Karpas-422 (cell line): Measurements from ENCODE around the gene STX11. TPM values are rescaled to one million over a fixed set of nuclear protein-coding genes. Genes with fewer than 3 reads are reported as not detected.

Experiments
- DNase-seq: peaks from one replicate; pipeline ENCODE4 v3.0.0-alpha.2; 2015
- H2AFZ ChIP-seq: fragments of 200-600 bp; sonication (generic); 2 replicates; pipeline ENCODE4 v1.6.1; 2014; ENCODE audit warnings: antibody characterized with exemption, low read length, mixed read lengths
- H3K27ac ChIP-seq: fragments of 200-600 bp; sonication (generic); 2 replicates; pipeline ENCODE4 v1.5.1; 2014; ENCODE audit warnings: mild to moderate bottlenecking, low read length, moderate library complexity
- H3K27me3 ChIP-seq: fragments of 200-600 bp; sonication (generic); 2 replicates; pipeline ENCODE4 v1.6.1; 2014; ENCODE audit warnings: low read length, mixed read lengths
- H3K36me3 ChIP-seq: fragments of 200-600 bp; sonication (generic); 2 replicates; pipeline ENCODE4 v1.6.1; 2014; ENCODE audit warnings: low read length, mixed read lengths; ENCODE audit not compliant: insufficient read depth
- H3K4me1 ChIP-seq: fragments of 200-600 bp; sonication (generic); 2 replicates; pipeline ENCODE4 v1.6.1; 2014; ENCODE audit warnings: mild to moderate bottlenecking, low read length, mixed read lengths
- H3K4me2 ChIP-seq: fragments of 200-600 bp; sonication (generic); 2 replicates; pipeline ENCODE4 v1.6.1; 2014; ENCODE audit warnings: low read length, low read depth, mild to moderate bottlenecking; ENCODE audit not compliant: poor library complexity, severe bottlenecking
- H3K4me3 ChIP-seq: fragments of 200-600 bp; sonication (generic); 2 replicates; pipeline ENCODE4 v1.5.1; 2014; ENCODE audit warnings: mild to moderate bottlenecking, antibody characterized with exemption, low read length, mixed read lengths
- H3K79me2 ChIP-seq: fragments of 200-600 bp; sonication (generic); 2 replicates; pipeline ENCODE4 v1.6.1; 2014; ENCODE audit warnings: mild to moderate bottlenecking, low read length, mixed read lengths
- H3K9ac ChIP-seq: fragments of 200-600 bp; sonication (generic); 2 replicates; pipeline ENCODE4 v1.6.0; 2014; ENCODE audit warnings: low read length
- H3K9me2 ChIP-seq: fragments of 200-600 bp; sonication (generic), shearing (Covaris generic); replicated peaks from 2 replicates; pipeline ENCODE4 v1.6.0; 2014; ENCODE audit warnings: mild to moderate bottlenecking, low read length, moderate library complexity; ENCODE audit not compliant: insufficient read depth
- H3K9me3 ChIP-seq: fragments of 300-700, 200-600 bp; sonication (generic); 2 replicates; pipeline ENCODE4 v1.6.1; 2014; ENCODE audit warnings: low read length, mixed read lengths
- H4K20me1 ChIP-seq: fragments of 200-600 bp; sonication (generic); 2 replicates; pipeline ENCODE4 v1.6.1; 2014; ENCODE audit warnings: mild to moderate bottlenecking, antibody characterized with exemption, low read length, low read depth; ENCODE audit not compliant: insufficient read depth
- total RNA-seq: library from RNA; depleted of rRNA; stranded (reverse); fragments of >200 nt; shearing (Covaris generic); gene quantifications from 2 replicates; pipeline ENCODE4 v1.2.3, GENCODE V29; 2014; ENCODE audit warnings: low replicate concordance

The STX11 gene
- total RNA-seq, 1 experiment from 2014 or later, result not detected

GRCh38 chr6:144143878-144144277, 6.4 kb upstream of the STX11 start:
- no peaks in the 10 kb centered on the region for H4K20me1 ChIP-seq
- no peaks in the 10 kb centered on the region for H3K9me2 ChIP-seq
- H3K9me3 ChIP-seq, result no peaks in the 10 kb centered on the region
- no peak overlapping the region for H3K4me3 ChIP-seq
- H3K79me2 ChIP-seq, result no peaks in the 10 kb centered on the region
- no peaks in the 10 kb centered on the region for H3K27me3 ChIP-seq
- no peak overlapping the region for H3K27ac ChIP-seq
- H3K36me3 ChIP-seq, result no peaks in the 10 kb centered on the region
- H3K4me1 ChIP-seq, result peaks cover 4% of the 10 kb centered on the region; the same call in 1 of the 2 replicates
- H2AFZ ChIP-seq, result no peak overlapping the region
- no peak for DNase-seq
- no peak overlapping the region for H3K9ac ChIP-seq
- H3K4me2 ChIP-seq, result no peak overlapping the region

- Histone ChIP-seq H3K36me3 (no peaks in the 10 kb centered on the region), H3K4me1 (peaks cover 5% of the 10 kb centered on the region; the same call in 1 of the 2 replicates), H3K4me2 (no peak overlapping the region), H3K9me3 (no peaks in the 10 kb centered on the region), H3K27ac (no peak overlapping the region), H3K4me3 (no peak overlapping the region), H4K20me1 (no peaks in the 10 kb centered on the region), H3K27me3 (no peaks in the 10 kb centered on the region), H3K9me2 (no peaks in the 10 kb centered on the region), H3K9ac (no peak overlapping the region), H3K79me2 (no peaks in the 10 kb centered on the region), H2AFZ (no peak overlapping the region)
- DNase-seq, result no peak
Measured at GRCh38 chr6:144144996-144145395, 5.3 kb upstream of the STX11 start.

- no peaks in the 10 kb centered on the region for H3K9me3 ChIP-seq
- DNase-seq, result no peak
- no peaks in the 10 kb centered on the region for H3K36me3 ChIP-seq
- H3K9me2 ChIP-seq, result no peaks in the 10 kb centered on the region
- H4K20me1 ChIP-seq, result no peaks in the 10 kb centered on the region
- H3K79me2 ChIP-seq, result no peaks in the 10 kb centered on the region
- no peak overlapping the region for H3K4me3 ChIP-seq
- no peak overlapping the region for H3K4me2 ChIP-seq
- H3K27ac ChIP-seq, result no peak overlapping the region
- H2AFZ ChIP-seq, result no peak overlapping the region
- H3K9ac ChIP-seq, result no peak overlapping the region
- H3K4me1 ChIP-seq, result peaks cover 10% of the 10 kb centered on the region; the same call in 1 of the 2 replicates
- H3K27me3 ChIP-seq, result no peaks in the 10 kb centered on the region
Measured at GRCh38 chr6:144145541-144145940, 4.8 kb upstream of the STX11 start.

- Histone ChIP-seq H3K27ac (no peak overlapping the region), H3K4me3 (no peak overlapping the region), H3K4me1 (peaks cover 12% of the 10 kb centered on the region; the same call in 1 of the 2 replicates), H3K36me3 (no peaks in the 10 kb centered on the region), H3K9me3 (no peaks in the 10 kb centered on the region), H2AFZ (no peak overlapping the region), H4K20me1 (no peaks in the 10 kb centered on the region), H3K27me3 (no peaks in the 10 kb centered on the region), H3K4me2 (no peak overlapping the region), H3K9me2 (no peaks in the 10 kb centered on the region), H3K79me2 (no peaks in the 10 kb centered on the region), H3K9ac (no peak overlapping the region)
- no peak for DNase-seq
Measured at GRCh38 chr6:144148886-144149285, 1.4 kb upstream of the STX11 start.

GRCh38 chr6:144149558-144149893, 791 bp upstream of the STX11 start:
- DNase-seq, result no peak
- no peak overlapping the region for H3K9ac ChIP-seq
- no peak overlapping the region for H3K27ac ChIP-seq
- peaks cover 12% of the 10 kb centered on the region; the same call in 1 of the 2 replicates for H3K4me1 ChIP-seq
- H4K20me1 ChIP-seq, result no peaks in the 10 kb centered on the region
- no peak overlapping the region for H3K4me3 ChIP-seq
- no peaks in the 10 kb centered on the region for H3K79me2 ChIP-seq
- no peaks in the 10 kb centered on the region for H3K9me2 ChIP-seq
- H3K4me2 ChIP-seq, result no peak overlapping the region
- no peak overlapping the region for H2AFZ ChIP-seq
- no peaks in the 10 kb centered on the region for H3K27me3 ChIP-seq
- no peaks in the 10 kb centered on the region for H3K9me3 ChIP-seq
- H3K36me3 ChIP-seq, result no peaks in the 10 kb centered on the region

- H3K36me3 ChIP-seq, result no peaks in the 10 kb centered on the region
- no peaks in the 10 kb centered on the region for H3K79me2 ChIP-seq
- no peaks in the 10 kb centered on the region for H3K9me3 ChIP-seq
- H3K27ac ChIP-seq, result no peak overlapping the region
- H2AFZ ChIP-seq, result no peak overlapping the region
- H3K4me2 ChIP-seq, result peak overlapping the region; percentile 68
- no peak overlapping the region for H3K9ac ChIP-seq
- H3K4me3 ChIP-seq, result peak overlapping the region; percentile 52; the same call in 1 of the 2 replicates
- peak; percentile 45 for DNase-seq
- H3K4me1 ChIP-seq, result peaks cover 12% of the 10 kb centered on the region; the same call in 1 of the 2 replicates
- no peaks in the 10 kb centered on the region for H3K9me2 ChIP-seq
- H3K27me3 ChIP-seq, result no peaks in the 10 kb centered on the region
- no peaks in the 10 kb centered on the region for H4K20me1 ChIP-seq
Measured at GRCh38 chr6:144150710-144151657, 667 bp downstream of the STX11 start.

- H3K9ac ChIP-seq, result no peak overlapping the region
Measured at GRCh38 chr6:144152334-144152900, 2.1 kb downstream of the STX11 start.

GRCh38 chr6:144153260-144153659, 2.9 kb downstream of the STX11 start:
- H3K9me3 ChIP-seq, result no peaks in the 10 kb centered on the region
- H3K4me1 ChIP-seq, result peaks cover 12% of the 10 kb centered on the region; the same call in 1 of the 2 replicates
- H3K36me3 ChIP-seq, result no peaks in the 10 kb centered on the region
- H3K9ac ChIP-seq, result no peak overlapping the region
- H3K27ac ChIP-seq, result no peak overlapping the region
- H3K9me2 ChIP-seq, result no peaks in the 10 kb centered on the region
- H2AFZ ChIP-seq, result no peak overlapping the region
- DNase-seq, result no peak
- H3K79me2 ChIP-seq, result no peaks in the 10 kb centered on the region
- H3K4me2 ChIP-seq, result no peak overlapping the region
- H3K27me3 ChIP-seq, result no peaks in the 10 kb centered on the region
- H3K4me3 ChIP-seq, result no peak overlapping the region
- H4K20me1 ChIP-seq, result no peaks in the 10 kb centered on the region

More at GRCh38 chr6:144152334-144152900, 2.1 kb downstream of the STX11 start:
- no peak for DNase-seq
- H3K9me2 ChIP-seq, result no peaks in the 10 kb centered on the region
- H3K36me3 ChIP-seq, result no peaks in the 10 kb centered on the region
- no peak overlapping the region for H3K27ac ChIP-seq
- H2AFZ ChIP-seq, result no peak overlapping the region
- no peaks in the 10 kb centered on the region for H4K20me1 ChIP-seq
- H3K79me2 ChIP-seq, result no peaks in the 10 kb centered on the region
- H3K9me3 ChIP-seq, result no peaks in the 10 kb centered on the region
- H3K4me3 ChIP-seq, result no peak overlapping the region
- no peaks in the 10 kb centered on the region for H3K27me3 ChIP-seq
- peaks cover 12% of the 10 kb centered on the region; the same call in 1 of the 2 replicates for H3K4me1 ChIP-seq
- no peak overlapping the region for H3K4me2 ChIP-seq
